Lower leg skin (tissue), 4 donors: ENCODE results near the gene ADARB2. TPM values are rescaled to one million over a fixed set of nuclear protein-coding genes. Genes with fewer than 3 reads are reported as not detected.

Experiments
- DNase-seq, 2 donors: peaks; one replicate each; pipeline ENCODE4 v3.0.0-alpha.2; 2019; ENCODE audit warnings: low spot score in 2 of 2
- H3K4me3 ChIP-seq: fragments of 200-600 bp; sonication (generic); 2 replicates; pipeline ENCODE4 v1.5.1; 2017; ENCODE audit warnings: mild to moderate bottlenecking, low read depth; ENCODE audit not compliant: poor library complexity, severe bottlenecking
- POLR2A ChIP-seq, 2 donors: fragments of 450-650 bp; IDR thresholded peaks; one replicate each; pipeline ENCODE4 v1.6.1; 2016 to 2017; ENCODE audit warnings: antibody characterized with exemption in 2 of 2, mild to moderate bottlenecking in 1 of 2, moderate library complexity in 1 of 2
- WGBS, 2 donors: methylation state at CpG; one replicate each; pipeline ENCODE4 v1.1.5; 2018; 5-methylcytosine and 5-hydroxymethylcytosine counted together
- intact Hi-C: fragments of 100-400 bp; cut with DNase I; formaldehyde crosslinking; loops from one replicate; pipeline ENCODE4 v1.15.0; 2023; ENCODE audit warnings: low total_unique reads
- total RNA-seq, 4 donors: library from RNA; depleted of rRNA; stranded (reverse); fragments of >200 nt; gene quantifications; one replicate each; pipeline ENCODE4 v1.1.0, GENCODE V29; 2016
- TF ChIP-seq, protein P1 (sequence below), 3 donors: fragments of 450-650 bp; IDR thresholded peaks; one replicate each; pipeline ENCODE4 v1.5.1; 2016; ENCODE audit warnings: antibody characterized with exemption in 3 of 3, mild to moderate bottlenecking in 3 of 3, moderate library complexity in 2 of 3

Gene ADARB2
- total RNA-seq, 4 donors from 2014 or later, result 0.72 to 3.6 (median 1.8) TPM

DNA sequence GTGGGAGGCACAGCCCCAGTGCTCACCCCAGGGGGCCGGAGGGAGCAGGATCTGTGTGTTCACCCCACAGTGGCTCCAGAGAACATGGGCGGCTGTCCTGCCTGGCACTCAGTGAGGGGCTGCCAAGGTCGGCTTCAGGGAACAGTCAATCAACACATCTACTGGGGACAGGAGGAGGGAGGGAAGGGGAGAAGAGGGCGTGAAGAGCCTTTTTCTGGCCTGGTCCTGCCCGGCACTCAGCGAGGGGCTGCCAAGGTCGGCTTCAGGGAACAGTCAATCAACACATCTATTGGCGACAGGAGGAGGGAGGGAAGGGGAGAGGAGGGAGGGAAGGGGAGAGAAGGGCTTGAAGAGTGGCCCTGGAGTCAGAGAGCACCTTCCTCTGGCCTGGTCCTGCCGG, 184.9 kb downstream of the ADARB2 start:
- intact Hi-C loops, result no loop called here
- DNase-seq, result no peak
- no peak overlapping the region for H3K4me3 ChIP-seq
- TF ChIP-seq POLR2A (IDR thresholded peaks at IDR 0.05), result no peak
- TF ChIP-seq, protein P1, sequence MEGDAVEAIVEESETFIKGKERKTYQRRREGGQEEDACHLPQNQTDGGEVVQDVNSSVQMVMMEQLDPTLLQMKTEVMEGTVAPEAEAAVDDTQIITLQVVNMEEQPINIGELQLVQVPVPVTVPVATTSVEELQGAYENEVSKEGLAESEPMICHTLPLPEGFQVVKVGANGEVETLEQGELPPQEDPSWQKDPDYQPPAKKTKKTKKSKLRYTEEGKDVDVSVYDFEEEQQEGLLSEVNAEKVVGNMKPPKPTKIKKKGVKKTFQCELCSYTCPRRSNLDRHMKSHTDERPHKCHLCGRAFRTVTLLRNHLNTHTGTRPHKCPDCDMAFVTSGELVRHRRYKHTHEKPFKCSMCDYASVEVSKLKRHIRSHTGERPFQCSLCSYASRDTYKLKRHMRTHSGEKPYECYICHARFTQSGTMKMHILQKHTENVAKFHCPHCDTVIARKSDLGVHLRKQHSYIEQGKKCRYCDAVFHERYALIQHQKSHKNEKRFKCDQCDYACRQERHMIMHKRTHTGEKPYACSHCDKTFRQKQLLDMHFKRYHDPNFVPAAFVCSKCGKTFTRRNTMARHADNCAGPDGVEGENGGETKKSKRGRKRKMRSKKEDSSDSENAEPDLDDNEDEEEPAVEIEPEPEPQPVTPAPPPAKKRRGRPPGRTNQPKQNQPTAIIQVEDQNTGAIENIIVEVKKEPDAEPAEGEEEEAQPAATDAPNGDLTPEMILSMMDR (IDR thresholded peaks at IDR 0.05), result no peak
- 56 to 70% methylated on average over 9 of the region's 9 CpGs for WGBS, 2 donors

DNA sequence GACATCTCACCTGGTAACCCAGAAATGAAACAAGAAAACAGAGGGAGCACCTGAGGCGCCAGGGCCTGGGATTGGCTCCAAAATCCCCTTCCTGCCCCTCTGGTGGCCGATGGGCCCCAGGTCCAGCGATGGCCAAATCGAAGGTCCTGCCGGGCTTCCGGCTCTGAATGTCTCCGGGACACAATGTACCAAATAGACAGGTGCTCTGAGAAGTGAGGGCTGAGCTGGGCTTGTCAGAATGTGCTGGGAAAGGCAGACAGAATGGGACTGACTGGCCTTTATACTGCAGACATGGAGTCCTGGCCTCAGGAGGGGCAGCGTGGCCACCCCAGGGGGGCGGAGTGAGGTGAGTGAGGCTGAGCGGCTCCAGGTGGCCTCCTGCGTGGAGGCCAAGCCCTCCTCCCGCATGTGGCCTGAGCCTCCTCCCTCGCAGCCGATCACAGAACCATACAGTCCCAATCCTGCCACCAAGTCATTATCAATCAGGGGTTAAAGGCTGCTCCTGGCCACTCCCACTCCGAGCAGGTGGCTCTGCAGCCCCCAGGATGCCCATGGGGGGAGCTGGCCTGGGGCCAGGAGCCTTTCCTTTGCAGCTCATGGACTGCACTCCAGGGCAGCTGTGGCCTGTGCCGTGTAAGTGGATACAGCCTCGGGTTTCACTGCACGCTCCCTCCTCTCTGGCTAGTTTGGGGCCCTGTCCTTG, 185.5 kb downstream of the ADARB2 start:
- H3K4me3 ChIP-seq, result no peak overlapping the region
- 82 to 95% methylated on average over 14 to 18 of the region's 18 CpGs for WGBS, 2 donors
- intact Hi-C loops, result no loop called here
- no peak for TF ChIP-seq POLR2A (IDR thresholded peaks at IDR 0.05)
- TF ChIP-seq, protein P1 (IDR thresholded peaks at IDR 0.05), result no peak
- no peak for DNase-seq

DNA sequence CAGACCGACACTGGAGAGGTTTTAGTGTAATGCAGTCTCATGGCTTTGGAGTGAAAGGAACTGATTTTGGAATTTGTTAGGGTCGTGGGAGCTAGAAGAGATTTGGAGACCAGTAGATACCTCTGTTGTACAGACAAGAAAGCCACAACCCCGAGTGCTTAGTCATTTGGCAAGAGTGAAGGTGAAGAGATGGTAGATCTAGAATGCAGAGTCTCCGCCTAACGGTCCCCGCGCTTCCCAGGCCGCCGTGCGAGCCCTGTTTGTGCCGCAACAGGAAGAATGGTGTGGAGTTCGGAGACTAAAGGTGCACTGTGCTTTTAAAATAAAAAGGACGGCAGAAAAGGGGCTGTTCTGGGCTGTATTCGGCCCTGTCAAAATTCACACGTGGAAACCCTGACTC, 186.7 kb downstream of the ADARB2 start:
- WGBS, 2 donors, result 86 to 88% methylated on average over 15 of the region's 15 CpGs
- no peak overlapping the region for H3K4me3 ChIP-seq
- no peak for TF ChIP-seq POLR2A (IDR thresholded peaks at IDR 0.05)
- TF ChIP-seq, protein P1 (IDR thresholded peaks at IDR 0.05), result no peak
- no peak for DNase-seq
- intact Hi-C loops, result no loop called here

DNA sequence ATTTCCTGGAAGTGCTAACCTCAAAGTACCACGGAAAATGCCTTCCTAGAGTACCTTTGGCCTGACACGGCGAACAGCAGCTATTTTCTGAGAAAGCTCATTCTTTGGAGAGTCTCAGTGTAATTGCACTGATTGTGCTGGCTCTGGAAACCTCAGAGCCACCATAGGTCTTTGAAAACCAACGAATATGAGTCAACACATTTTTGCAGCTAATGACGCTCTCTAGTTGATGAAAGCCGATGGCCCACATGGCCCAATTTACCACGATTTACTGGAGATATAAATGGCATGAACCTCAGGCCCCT, 187.1 kb downstream of the ADARB2 start:
- H3K4me3 ChIP-seq, result no peak overlapping the region
- no peak for DNase-seq
- TF ChIP-seq POLR2A (IDR thresholded peaks at IDR 0.05), result no peak
- TF ChIP-seq, protein P1 (IDR thresholded peaks at IDR 0.05), result no peak
- WGBS, 2 donors, result 84 to 86% methylated on average over 7 of the region's 7 CpGs
- intact Hi-C loops, result no loop called here

DNA sequence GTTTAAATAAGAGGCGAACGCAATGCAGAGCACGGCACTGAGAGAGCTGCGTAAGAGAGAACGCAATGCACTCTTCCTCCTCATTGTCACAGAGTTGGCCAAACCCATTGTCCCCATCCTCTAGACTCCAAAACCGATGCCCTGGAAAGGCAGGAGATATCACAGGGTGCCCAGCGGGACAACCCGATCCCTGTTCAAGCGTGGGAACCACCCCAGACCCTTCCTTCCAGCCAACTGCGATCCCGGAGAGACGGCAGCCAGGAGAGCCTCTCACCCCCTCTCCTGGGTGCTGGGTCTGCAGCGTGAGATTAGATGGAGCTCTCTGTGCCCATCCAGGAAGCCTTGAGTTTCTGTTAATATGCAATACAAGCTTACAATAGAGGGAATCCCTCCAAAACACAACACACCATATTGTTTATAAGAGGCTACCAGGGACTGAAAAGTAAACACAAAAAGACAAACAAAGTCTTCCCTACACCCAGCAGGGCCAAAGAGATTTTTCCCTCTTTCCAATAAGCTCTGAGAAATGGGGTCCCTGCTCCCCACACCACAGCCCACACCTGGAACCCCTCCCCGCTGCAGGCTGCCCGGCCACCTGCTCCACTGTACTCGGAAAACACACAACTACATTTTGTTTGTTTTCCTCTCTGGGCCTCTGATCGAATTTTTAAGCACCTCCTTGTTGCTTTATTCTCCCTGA, 187.6 kb downstream of the ADARB2 start:
- no peak for DNase-seq

More for the DNA sequence above, 187.6 kb downstream of the ADARB2 start:
- intact Hi-C loops, result no loop called here
- WGBS, 2 donors, result 73 to 75% methylated on average over 17 of the region's 17 CpGs
- no peak overlapping the region for H3K4me3 ChIP-seq
- TF ChIP-seq, protein P1 (IDR thresholded peaks at IDR 0.05), result no peak
- no peak for TF ChIP-seq POLR2A (IDR thresholded peaks at IDR 0.05)
